Activated CD8-positive, alpha-beta memory T cell treated with anti-CD3 and anti-CD28 coated beads for 48 hours (primary cell): ENCODE results near the gene SLC6A12.

Source experiments
- DNase-seq, 3 experiments: peaks; one replicate each; pipeline ENCODE4 v3.0.0-alpha.2; 2020; ENCODE audit warnings: low read depth in 2 of 3, low spot score in 2 of 3

The SLC6A12 gene

DNA sequence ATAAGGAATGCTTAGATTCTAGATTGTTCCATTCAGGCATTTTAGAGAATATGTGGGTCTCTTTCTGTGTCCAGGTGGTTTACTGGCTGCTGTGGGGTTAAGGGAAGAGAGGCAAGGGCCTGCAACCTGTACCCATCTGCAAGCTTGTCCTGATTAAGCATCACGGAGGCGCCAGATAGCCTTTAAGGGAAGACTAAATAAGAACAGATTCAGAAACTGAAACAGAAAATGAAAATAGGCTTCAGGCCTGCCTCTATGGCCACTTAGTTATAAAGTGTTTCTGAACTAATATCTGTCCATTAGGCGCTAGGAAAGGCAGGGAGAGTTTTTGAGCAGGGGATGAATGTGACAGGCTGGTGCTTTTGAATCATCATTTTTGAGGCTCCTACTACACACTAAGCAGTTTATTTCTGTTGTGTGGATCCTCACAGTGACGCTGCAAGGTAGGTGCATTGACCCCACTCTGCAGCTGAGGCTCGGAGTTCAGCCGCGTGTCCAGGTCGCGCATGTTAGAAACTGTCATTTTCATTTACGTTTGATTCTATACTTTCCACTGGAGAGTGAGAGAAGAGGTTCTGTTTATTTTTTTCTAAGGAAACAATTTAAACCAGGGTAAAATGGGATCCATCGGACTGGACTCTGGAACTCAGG is 47.4 kb downstream of the SLC6A12 start:
- no peak for DNase-seq

DNA sequence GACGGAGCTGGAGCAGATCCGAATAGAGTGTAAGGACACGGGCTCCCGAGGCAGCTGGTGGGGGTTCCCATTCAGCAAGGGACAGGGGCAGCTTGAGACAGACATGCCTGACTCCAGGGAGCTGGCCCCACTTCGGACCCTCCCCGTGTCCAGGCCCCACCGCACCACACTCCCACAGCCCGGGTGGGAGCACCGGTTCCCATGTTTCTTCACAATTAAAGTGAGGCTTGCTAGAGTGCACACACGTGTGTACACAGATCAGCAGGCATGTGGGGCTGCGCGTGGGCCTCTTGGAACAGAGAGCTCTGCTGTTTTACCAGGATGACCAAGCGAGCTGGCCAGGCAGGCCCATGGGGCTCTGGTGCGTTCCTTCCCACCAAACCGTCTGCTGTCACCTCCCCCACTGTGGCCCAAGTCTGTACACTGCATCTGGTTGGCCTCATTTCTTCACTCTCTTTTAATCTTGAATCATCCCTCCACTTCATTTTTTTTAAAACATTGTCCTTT is 48.0 kb downstream of the SLC6A12 start:
- DNase-seq, result no peak

DNA sequence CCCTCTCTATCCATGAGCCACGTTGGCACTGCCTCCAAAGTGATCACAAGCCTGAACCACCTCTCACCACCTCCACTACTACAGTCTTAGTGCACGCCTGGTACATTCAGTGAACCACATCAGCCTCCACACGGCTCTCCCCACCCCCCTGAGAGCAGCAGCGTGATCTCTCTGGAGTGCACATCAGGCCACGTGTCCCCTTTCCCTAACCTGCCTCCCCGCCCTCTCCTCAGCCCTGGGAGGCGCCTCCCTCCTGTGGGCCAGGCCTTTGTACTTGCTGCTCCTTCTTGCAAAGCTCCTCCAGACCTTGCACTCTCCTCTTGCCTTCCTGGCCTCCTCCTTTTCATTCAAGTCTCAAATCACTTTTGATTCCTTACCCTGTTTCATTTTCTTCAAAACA is 49.8 kb downstream of the SLC6A12 start:
- no peak for DNase-seq

GRCh38 chr12:163406-163986 is 50.5 kb downstream of the SLC6A12 start:
- DNase-seq, result no peak

DNA sequence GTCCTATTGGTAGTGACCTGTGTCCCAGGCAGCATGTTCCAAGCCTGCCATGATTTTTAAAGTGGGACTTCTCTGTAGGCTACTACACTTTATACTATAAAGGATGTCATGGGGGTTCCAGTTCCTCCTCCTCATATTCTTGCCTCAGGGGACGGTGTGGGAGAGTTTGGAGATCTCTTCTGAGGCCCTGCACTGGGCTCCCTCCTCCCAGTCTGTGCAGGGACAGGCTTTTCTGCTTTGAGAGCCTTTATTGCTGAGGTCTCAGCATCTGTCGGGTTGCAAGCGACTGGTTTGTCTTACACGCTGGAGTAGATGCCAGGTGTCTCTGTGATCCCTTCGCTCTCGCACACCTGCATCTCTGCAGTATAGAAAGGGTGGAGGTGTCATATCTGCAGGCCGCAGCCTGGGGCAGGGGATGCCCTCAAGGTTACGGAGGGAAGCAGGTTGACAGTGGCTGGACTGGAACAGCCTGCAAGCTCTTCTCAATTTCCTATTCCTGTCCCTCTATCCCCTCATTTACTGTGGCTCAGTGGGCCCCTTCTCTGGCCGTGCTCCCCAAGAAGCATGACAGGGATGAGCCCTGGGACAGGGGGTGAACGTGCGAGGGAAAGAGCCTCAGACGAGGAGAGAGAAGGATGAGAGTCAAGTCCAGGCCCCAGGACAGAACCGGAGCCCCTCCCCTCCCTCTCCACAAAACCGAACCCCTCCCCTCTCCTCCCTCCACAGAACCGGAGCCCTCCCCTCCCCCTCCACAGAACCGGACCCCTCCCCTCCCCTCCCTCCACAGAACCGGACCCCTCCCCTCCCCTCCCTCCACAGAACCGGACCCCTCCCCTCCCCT is 51.3 kb downstream of the SLC6A12 start:
- DNase-seq, result no peak

DNA sequence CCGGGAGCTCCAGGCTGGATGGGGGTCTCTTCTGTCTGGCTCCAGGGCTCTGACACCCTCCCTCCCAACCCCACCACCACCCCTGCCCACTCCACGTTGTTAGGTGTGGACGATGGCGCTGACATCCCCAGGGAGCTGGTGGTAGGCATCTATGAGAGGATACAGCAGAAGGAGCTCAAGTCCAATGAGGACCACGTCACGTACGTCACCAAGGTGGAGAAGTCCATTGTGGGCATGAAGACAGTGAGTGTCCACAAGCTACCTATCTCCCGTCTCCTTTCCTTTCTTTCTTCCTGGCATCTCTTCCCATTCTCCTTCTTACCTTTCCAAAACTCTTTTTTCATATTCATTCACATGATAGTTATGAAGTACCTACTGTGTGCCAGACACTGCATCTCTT is 52.1 kb downstream of the SLC6A12 start:
- DNase-seq, result no peak

- no peak for DNase-seq
These were observed 53.1 kb downstream of the SLC6A12 start for GRCh38 chr12:160858-161257.

DNA sequence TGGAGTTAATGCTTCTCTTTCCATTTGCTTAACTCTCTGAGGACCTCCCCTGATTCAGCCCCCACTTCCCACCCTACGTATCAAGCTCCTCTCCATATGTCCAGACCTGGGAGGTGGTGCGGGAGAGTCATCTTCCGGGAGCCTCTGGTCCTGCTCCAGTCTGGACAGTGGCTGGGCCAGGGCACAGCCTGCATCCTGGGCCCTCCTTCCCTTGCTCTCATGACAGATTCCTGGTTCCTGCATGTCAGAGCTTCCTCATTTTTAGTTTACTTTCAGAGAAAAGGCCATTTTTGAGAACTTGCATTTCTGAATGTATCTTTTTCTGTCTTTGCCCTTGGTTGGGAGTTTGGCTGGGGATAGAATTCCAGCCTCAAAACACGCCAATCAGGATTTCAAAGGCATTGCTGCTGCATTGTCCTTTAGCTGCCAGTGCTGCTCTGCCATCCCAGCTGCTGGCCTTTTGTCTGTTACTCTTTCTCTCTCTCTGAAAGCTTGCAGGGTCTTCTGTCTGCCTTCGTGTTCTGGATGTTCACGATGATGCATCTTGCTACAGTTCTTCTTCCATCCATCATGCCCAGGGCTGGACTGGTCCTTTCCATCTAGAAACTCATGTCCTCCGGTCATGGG is 54.7 kb downstream of the SLC6A12 start:
- no peak for DNase-seq

DNA sequence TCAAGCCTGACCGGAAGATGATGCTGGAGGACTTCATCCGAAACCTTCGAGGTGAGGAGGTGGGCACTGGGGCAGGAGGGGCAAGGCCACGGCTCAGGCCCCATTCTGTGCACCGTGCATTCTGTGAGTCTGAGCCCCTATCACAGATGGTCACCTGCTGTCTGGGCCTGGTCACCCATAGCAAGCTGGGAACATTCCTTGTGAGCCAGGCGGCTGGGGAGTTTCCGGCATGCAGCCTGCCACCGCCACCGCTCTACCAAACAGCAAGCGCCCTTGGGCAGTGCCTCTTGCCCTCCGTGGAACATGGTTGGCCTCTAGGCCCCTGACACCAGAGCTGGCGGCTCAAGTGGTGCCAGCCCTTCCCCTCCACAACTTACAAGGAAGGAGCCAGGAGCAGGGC is 56.3 kb downstream of the SLC6A12 start:
- DNase-seq, result no peak

DNA sequence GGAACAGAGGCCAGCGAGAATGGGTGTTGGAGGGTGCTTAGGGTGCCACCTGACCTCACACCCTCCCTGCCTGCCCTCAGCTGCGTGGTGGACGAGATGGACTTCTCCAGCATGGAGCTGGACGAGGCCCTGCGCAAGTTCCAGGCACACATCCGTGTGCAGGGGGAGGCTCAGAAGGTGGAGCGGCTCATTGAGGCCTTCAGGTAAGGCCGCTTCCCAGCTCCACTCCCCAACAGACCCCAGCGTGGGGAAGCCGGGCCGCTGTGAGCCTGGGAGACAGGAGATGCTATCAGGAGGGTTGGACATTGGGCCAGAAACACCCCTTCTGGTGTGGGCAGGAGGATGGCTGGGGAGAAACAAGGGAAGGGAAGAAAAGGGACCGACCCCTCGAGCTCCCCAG is 57.0 kb downstream of the SLC6A12 start:
- no peak for DNase-seq

DNA sequence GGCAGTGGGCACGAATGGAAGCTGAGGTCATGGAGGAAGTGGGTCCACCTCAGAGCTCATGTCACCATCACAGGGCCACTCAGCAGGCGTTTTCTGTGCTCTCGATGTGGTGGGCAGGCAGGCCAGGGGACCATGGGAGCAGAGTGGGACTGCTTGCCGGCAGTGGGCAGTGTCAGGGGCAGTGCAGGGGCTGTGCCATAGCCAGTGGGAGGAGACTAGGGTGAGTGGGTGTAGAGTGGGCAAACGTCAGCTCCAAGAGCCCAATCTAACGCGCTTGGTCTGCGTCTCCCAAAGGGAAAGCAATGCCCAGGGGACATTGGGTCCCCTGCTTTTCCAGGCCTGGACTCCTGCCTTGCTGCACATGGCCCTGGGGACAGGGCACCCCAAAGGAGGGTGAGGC is 58.3 kb downstream of the SLC6A12 start:
- DNase-seq, result no peak

- DNase-seq, result no peak
These were observed 59.0 kb downstream of the SLC6A12 start for GRCh38 chr12:155006-155405.

- DNase-seq, result no peak
These were observed 59.9 kb downstream of the SLC6A12 start for GRCh38 chr12:154058-154457.

GRCh38 chr12:153080-153746 is 60.7 kb downstream of the SLC6A12 start:
- DNase-seq, result peak; percentile 29 to 30 (median 30)

- no peak for DNase-seq
These were observed 61.5 kb downstream of the SLC6A12 start for GRCh38 chr12:152440-152839.

GRCh38 chr12:151579-151978 is 62.4 kb downstream of the SLC6A12 start:
- DNase-seq, result no peak

- DNase-seq, result no peak
These were observed 65.1 kb downstream of the SLC6A12 start for GRCh38 chr12:148676-149416.

DNA sequence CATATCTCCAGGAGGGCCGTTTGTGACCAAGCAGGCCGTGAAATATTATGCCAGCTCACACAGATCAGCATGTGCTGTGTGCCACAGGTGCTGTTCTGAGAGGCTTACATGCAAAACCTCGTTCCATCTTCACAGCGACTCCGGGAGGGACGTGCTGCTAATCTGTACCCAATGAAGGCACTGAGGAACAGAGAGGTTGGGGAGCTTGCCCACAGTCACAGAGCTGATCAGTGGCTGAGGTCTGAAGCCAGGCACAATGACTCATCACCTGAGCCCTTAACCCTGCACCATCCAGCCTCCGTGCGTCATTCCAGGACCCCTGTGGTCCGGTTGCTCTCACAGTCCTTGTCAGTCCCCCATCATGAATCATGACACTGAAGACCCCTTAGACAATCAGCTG is 66.7 kb downstream of the SLC6A12 start:
- no peak for DNase-seq

DNA sequence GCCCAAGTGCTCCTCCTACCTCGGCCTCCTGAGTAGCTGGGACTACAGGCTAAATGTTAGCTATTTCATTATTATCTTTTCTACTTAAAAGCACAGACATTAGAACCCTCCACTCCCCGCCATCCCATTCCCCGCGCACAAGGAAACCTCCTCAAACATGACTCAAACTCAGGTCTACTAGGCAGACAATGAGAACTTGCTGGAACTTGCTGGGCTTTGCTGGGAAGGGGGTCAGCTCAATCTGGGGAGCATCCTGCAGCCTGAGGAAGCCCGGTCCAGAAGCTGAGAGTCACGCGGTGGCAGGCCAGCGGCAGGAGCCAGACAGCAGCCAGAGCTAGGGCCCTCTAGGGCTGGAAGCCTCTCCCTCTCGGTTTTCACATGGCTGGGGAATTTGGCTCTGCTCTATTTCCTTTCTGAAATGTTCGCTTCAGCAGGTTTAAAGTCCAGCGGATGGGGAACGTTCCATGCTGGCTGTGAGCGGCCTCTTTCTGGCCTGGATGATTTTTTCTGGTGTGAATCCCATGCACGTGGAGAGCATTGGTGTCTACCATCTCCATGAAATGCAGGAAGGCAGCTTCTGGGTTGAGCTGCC is 68.5 kb downstream of the SLC6A12 start:
- no peak for DNase-seq

- DNase-seq, result no peak
These were observed 69.2 kb downstream of the SLC6A12 start for GRCh38 chr12:144650-145284.
